GM19099 (cell line): ENCODE data around the gene ASCL1.

Experiments
- POLR2A ChIP-seq: IDR thresholded peaks from 3 replicates; pipeline ENCODE4 v1.6.1; 2011; ENCODE audit warnings: low read depth; ENCODE audit not compliant: insufficient read length; ENCODE audit errors: extremely low read depth

The ASCL1 gene

GRCh38 chr12:102992720-102993119, 35.2 kb downstream of the ASCL1 start:
- no peak for TF ChIP-seq POLR2A

- no peak for TF ChIP-seq POLR2A
Observed at GRCh38 chr12:102993537-102993936, 36.1 kb downstream of the ASCL1 start.

- TF ChIP-seq POLR2A = no peak
Observed at GRCh38 chr12:102995372-102995771, 37.9 kb downstream of the ASCL1 start.
